ENCODE measurements around the gene KLHL40.
A peak's percentile ranks its signal among the peaks of the same experiment; 100 is the strongest.

The KLHL40 gene

GRCh38 chr3:42668413-42668760 lies 16.9 kb upstream of the KLHL40 start:
- DNase-seq (ENCODE audit: extremely low read depth in 1 of 2, low read depth in 1 of 2) = no peak

GRCh38 chr3:42668793-42669217 lies 16.5 kb upstream of the KLHL40 start:
- DNase-seq (ENCODE audit: extremely low read depth in 1 of 2, low read depth in 1 of 2) = no peak

GRCh38 chr3:42670051-42670576 lies 15.2 kb upstream of the KLHL40 start:
- no peak for DNase-seq (ENCODE audit: extremely low read depth in 1 of 2, low read depth in 1 of 2)

GRCh38 chr3:42670670-42671069 lies 14.7 kb upstream of the KLHL40 start:
- no peak for DNase-seq (ENCODE audit: extremely low read depth in 1 of 2, low read depth in 1 of 2)

GRCh38 chr3:42672515-42672914 lies 12.8 kb upstream of the KLHL40 start:
- no peak for DNase-seq (ENCODE audit: extremely low read depth in 1 of 2, low read depth in 1 of 2)

GRCh38 chr3:42673082-42673481 lies 12.3 kb upstream of the KLHL40 start:
- DNase-seq (ENCODE audit: extremely low read depth in 1 of 2, low read depth in 1 of 2) = no peak

- no peak for DNase-seq (ENCODE audit: extremely low read depth in 1 of 2, low read depth in 1 of 2)
These were observed 11.2 kb upstream of the KLHL40 start for GRCh38 chr3:42674146-42674545.

GRCh38 chr3:42675909-42676308 lies 9.4 kb upstream of the KLHL40 start:
- no peak for DNase-seq (ENCODE audit: extremely low read depth in 1 of 2, low read depth in 1 of 2)

- DNase-seq (ENCODE audit: extremely low read depth in 1 of 2, low read depth in 1 of 2) = no peak
These were observed 6.9 kb upstream of the KLHL40 start for GRCh38 chr3:42678447-42678846.

GRCh38 chr3:42680271-42680670 lies 5.1 kb upstream of the KLHL40 start:
- DNase-seq (ENCODE audit: extremely low read depth in 1 of 2, low read depth in 1 of 2) = no peak

- no peak for DNase-seq (ENCODE audit: extremely low read depth in 1 of 2, low read depth in 1 of 2)
These were observed 4.5 kb upstream of the KLHL40 start for GRCh38 chr3:42680806-42681205.

- no peak for DNase-seq (ENCODE audit: extremely low read depth in 1 of 2, low read depth in 1 of 2)
These were observed 3.8 kb upstream of the KLHL40 start for GRCh38 chr3:42681361-42682038.

GRCh38 chr3:42682301-42683070 lies 2.9 kb upstream of the KLHL40 start:
- no peak for DNase-seq (ENCODE audit: extremely low read depth in 1 of 2, low read depth in 1 of 2)

GRCh38 chr3:42683875-42684598 lies 1.3 kb upstream of the KLHL40 start:
- DNase-seq (ENCODE audit: extremely low read depth in 1 of 2, low read depth in 1 of 2) = peak; percentile 14 to 61

- no peak for DNase-seq (ENCODE audit: extremely low read depth in 1 of 2, low read depth in 1 of 2)
These were observed 540 bp upstream of the KLHL40 start for GRCh38 chr3:42684632-42685362.

- DNase-seq (ENCODE audit: extremely low read depth in 1 of 2, low read depth in 1 of 2) = no peak
These were observed 819 bp downstream of the KLHL40 start for GRCh38 chr3:42685891-42686820.

GRCh38 chr3:42686832-42687650 lies 1.7 kb downstream of the KLHL40 start:
- DNase-seq (ENCODE audit: extremely low read depth in 1 of 2, low read depth in 1 of 2) = no peak

GRCh38 chr3:42688016-42688415 lies 2.7 kb downstream of the KLHL40 start:
- DNase-seq (ENCODE audit: extremely low read depth in 1 of 2, low read depth in 1 of 2) = no peak

All from stimulated activated CD8-positive, alpha-beta memory T cell treated with anti-CD3 and anti-CD28 coated beads, Interleukin-7, amount 100 ng/mL, for 48 hours (primary cell).